HG02885 (cell line): Measurements from ENCODE around the gene CASP5.
A peak's percentile ranks its signal among the peaks of the same experiment; 100 is the strongest.
"Not testable (repeated sequence)": the region's sequence is repeated elsewhere in the genome, so short reads cannot be mapped to it uniquely, and the experiment has no call there.

Experiments
- ATAC-seq: cut with Tn5 transposase; IDR thresholded peaks from one replicate; pipeline ENCODE4 v1.9.1; 2021; ENCODE audit warnings: mild to moderate bottlenecking; ENCODE audit not compliant: unreplicated experiment, poor library complexity

CASP5 gene

GRCh38 chr11:105034388-105034787 lies 11.4 kb upstream of the CASP5 start:
- not testable (repeated sequence) for ATAC-seq

DNA sequence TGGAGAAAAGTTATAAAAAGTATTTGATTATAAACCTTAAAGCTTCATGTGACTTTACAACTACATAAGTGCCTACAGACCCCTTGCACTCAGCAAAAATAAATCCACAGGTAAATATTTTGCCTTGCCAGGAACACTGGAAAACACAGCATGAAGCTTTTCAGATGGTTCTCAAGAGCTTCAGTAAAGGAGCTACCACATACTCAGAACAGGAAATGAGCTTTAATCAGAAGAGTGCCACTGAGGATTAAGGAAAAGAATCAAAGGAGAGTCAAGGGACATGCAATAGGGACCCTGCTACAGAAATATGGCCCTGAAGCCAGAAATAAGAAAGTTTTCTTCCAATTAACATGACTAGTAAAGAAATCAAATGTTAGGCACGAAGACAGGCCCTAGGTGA lies 10.8 kb upstream of the CASP5 start:
- no peak for ATAC-seq

DNA sequence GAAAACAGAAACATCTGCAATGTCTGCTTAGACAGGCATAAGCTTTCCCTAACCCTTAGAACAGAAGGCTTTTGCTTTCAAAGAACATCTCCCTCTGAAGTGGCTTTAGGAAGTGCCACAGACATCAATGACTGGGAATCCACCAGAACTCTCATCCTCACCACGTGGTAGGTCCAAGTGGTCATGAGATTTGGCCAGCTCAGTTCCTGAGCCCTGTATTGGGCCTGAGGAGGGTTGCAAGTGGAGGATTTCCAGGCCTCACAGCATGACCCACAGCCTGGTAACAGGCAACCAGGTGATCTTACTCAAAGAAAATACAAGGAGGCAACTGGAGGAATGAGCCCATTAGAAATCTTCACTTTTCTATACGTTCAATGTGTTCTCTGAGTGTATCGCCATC lies 10.4 kb upstream of the CASP5 start:
- no peak for ATAC-seq

GRCh38 chr11:105032495-105032894 lies 9.5 kb upstream of the CASP5 start:
- ATAC-seq = no peak

DNA sequence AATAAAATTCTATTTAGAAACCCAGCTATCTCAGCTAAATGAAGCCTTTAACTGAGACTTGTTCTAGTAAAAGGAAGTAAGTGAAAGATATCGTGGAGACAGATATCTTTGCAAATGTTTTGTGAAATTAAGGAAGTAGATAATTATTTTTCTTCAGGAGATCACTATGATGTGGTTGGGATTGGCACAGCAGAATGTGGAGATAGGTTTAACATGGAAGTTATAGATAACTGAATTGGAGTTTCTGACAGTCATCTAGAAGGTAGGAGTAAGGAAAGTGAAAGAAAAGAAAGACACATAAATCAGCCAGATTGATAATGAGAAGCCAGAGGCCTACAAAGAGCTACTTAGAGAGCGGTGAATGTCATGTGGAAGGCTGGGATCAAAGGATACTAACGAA lies 4.7 kb upstream of the CASP5 start:
- no peak for ATAC-seq

- ATAC-seq = no peak
Observed at GRCh38 chr11:105024394-105024793, 1.4 kb upstream of the CASP5 start.

DNA sequence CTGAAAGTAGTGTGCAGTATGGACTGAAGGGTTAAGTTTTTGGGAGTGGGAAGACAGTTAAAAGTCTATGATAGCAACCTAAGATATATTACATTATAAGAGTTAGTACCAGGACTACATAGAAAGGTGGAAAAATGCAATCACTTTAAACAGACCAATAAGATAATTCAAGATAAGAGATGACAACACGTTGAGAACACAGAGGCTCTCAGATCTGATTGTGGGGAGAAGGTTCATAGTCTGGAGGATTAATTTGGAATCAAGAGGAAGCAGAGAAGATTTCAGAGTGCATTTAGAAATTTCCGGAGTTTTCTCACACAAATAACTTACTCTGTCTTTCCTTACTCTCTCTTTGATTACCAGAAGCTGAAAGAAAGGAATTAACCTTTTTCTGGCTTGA lies 441 bp downstream of the CASP5 start:
- ATAC-seq = no peak

- no peak for ATAC-seq
Observed at GRCh38 chr11:105007463-105007862, 15.5 kb downstream of the CASP5 start.

DNA sequence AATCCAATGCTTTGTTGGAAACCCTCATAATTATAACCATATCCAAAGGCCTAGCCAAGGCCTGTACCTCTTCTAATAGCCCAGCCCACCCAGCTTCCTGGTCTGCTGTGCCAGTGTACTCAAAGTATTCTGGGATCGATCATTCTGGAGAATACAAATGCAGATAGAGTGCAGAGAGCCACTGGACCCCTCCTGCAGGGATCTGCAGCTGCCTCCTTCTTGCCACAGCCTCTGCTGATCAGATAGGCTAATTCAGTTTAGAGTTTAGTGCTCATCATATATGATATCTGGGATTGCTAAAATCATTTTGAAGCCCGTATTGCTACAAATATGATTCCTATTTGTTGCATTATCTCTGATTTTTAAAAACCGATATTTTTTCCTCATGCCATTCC lies 17.5 kb downstream of the CASP5 start:
- ATAC-seq = no peak

GRCh38 chr11:105004021-105004420 lies 18.9 kb downstream of the CASP5 start:
- ATAC-seq = no peak

- no peak for ATAC-seq
Observed at GRCh38 chr11:105003151-105003550, 19.8 kb downstream of the CASP5 start.

DNA sequence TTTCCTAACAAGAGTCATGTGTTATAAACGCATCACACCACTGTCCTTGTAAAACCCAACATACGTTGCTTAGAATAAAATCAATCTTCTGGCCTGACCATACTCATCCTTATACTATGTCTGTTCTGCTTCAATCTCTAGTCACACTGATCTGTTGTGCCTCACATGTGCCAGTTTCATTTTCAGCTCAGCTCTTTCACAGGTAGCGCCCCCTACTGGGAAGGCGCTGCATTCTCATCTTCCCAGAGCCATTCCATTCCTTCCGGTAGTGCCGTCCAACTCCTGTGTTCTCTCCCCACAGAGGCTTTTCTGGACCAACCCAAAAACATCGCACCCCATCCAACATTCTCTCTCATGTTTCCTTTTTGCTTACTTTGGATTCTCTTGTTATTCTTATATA lies 22.2 kb downstream of the CASP5 start:
- ATAC-seq = peak; percentile 91

GRCh38 chr11:105000167-105000566 lies 22.8 kb downstream of the CASP5 start:
- no peak for ATAC-seq

DNA sequence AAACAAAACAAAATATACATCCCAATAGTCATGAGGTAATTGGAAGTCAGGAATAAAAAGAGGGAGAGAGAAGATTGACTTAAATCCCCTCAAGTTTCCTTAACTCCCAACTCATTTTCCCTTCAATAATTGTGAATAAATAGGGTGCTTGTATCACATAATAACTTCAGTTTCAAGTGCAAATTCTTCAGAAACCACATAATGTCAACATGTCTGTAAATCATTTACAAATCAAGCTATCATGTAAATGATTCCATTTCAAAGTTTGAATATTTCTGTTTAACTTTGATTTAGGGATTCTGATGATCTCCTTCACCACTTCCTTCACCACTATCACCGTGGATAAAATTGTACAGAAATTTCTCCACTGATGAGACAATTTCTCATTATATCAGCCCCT lies 23.2 kb downstream of the CASP5 start:
- ATAC-seq = no peak

GRCh38 chr11:104997288-104997687 lies 25.7 kb downstream of the CASP5 start:
- no peak for ATAC-seq

GRCh38 chr11:104995001-104995408 lies 28.0 kb downstream of the CASP5 start:
- no peak for ATAC-seq

- no peak for ATAC-seq
Observed at GRCh38 chr11:104992781-104993180, 30.2 kb downstream of the CASP5 start.

DNA sequence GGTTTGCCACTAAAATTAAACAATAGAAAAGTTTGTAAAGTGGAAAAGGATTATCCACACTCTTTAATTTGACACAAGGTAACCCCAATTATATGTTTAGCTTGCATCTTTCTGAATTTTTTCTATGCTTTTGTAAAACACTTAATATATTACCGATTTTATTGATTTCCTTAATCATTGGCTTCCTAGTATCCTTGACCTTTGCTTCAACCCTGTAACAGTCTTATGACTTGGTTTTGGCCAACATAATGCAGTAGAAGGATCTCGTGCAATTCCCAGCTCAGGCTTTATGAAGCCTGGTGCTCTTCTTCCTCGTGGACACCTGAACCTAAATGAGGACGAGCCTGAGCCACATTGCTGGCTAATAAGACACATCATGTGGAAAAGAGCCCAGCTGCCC lies 31.0 kb downstream of the CASP5 start:
- ATAC-seq = no peak

- ATAC-seq = no peak
Observed at GRCh38 chr11:104984808-104985207, 38.2 kb downstream of the CASP5 start.

DNA sequence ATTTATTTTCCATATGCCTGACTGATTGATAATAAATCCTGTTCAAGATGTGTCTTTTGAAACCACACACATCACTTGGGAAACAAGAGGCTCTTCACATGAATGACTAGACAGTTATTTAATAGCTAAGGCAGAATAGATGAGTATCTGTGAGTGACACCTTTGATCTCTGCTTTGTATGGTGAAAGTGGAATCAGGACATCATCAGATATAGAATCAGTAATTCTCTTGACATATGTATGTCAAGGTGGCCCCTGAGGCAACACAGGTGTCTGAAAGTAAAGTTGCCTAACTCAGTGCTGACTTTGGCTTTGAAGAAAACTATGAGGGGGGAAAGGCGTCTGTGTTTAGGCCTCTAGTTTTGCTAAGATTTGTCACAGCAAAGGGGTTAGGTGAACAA lies 43.1 kb downstream of the CASP5 start:
- ATAC-seq = no peak

DNA sequence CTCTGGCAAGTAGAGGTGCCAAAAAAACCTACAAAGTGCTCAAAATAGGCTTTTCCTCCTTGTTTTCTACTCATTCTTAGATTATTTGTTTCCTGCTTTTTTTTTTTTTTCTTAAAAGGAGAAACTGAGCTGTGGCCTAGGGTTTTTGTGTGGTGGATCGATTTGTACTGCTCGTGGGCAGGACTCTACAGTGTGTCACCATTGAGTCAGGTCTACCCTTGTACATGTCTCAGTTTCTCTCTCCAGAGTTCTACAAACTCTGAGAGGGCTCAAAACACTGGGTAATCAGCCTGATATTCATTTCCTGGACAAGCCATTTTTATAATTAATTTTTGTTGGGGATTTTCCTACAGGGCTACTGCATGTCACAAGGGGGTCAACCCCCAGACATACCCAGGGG lies 49.4 kb downstream of the CASP5 start:
- ATAC-seq = no peak

DNA sequence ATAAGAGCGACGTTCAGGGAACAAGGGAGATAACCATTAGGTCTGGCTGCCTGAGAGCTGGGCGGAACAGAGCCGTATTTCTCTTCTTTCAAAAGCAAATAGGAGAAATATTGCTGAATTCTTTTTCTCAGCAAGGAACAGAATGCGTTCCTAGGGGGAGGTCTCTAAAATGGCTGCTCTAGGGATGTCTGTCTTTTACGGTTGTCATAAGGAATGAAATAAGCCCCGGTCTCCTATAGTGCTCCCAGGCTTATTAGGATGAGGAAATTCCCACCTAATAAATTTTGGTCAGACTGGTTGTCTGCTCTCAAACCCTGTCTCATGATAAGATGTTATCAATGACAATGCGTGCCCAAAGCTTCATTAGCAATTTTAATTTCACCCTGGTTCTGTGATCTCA lies 50.0 kb downstream of the CASP5 start:
- not testable (repeated sequence) for ATAC-seq

DNA sequence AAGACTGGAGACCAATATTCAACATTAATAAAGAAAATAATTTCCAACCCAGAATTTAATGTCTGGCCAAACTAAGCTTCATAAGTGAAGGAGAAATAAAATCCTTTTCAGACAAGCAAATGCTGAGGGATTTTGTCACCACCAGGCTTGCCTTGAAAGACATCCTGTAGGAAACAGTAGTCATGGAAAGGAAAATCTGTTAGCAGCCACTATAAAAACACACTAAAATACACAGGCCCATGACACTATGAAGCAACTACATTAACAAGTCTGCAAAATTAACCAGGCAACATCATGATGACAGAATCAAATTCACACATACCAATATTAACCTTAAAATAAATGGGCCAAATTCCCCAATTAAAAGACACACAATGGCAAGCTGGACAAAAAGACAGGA lies 52.2 kb downstream of the CASP5 start:
- no peak for ATAC-seq
